Colon (tissue), 2 donors: Measurements from ENCODE around the gene LDLRAD3.

Experiments
- FAIRE-seq: peaks from 2 replicates; lab custom pipeline; 2012; peaks lifted over from hg19 to GRCh38; lab: Jason Lieb, UNC
- donor health status: control.
- donor health status: control.

LDLRAD3 gene

GRCh38 chr11:36077886-36078685 is 134.2 kb downstream of the LDLRAD3 start:
- no peak for FAIRE-seq

- FAIRE-seq: no peak
These were observed 134.8 kb downstream of the LDLRAD3 start for GRCh38 chr11:36078686-36079055.

GRCh38 chr11:36079878-36080675 is 136.2 kb downstream of the LDLRAD3 start:
- FAIRE-seq: no peak

GRCh38 chr11:36081274-36081945 is 137.5 kb downstream of the LDLRAD3 start:
- FAIRE-seq: no peak

- no peak for FAIRE-seq
These were observed 142.5 kb downstream of the LDLRAD3 start for GRCh38 chr11:36086366-36086765.

GRCh38 chr11:36088266-36088972 is 144.6 kb downstream of the LDLRAD3 start:
- FAIRE-seq: no peak

- no peak for FAIRE-seq
These were observed 146.1 kb downstream of the LDLRAD3 start for GRCh38 chr11:36089920-36090319.

- no peak for FAIRE-seq
These were observed 146.7 kb downstream of the LDLRAD3 start for GRCh38 chr11:36090356-36091109.

GRCh38 chr11:36091256-36091811 is 147.5 kb downstream of the LDLRAD3 start:
- FAIRE-seq: no peak

GRCh38 chr11:36092314-36093030 is 148.6 kb downstream of the LDLRAD3 start:
- no peak for FAIRE-seq

- no peak for FAIRE-seq
These were observed 149.7 kb downstream of the LDLRAD3 start for GRCh38 chr11:36093548-36093947.

GRCh38 chr11:36094164-36094563 is 150.3 kb downstream of the LDLRAD3 start:
- no peak for FAIRE-seq

GRCh38 chr11:36095716-36096115 is 151.9 kb downstream of the LDLRAD3 start:
- FAIRE-seq: no peak

- FAIRE-seq: no peak
These were observed 153.4 kb downstream of the LDLRAD3 start for GRCh38 chr11:36097219-36097650.

GRCh38 chr11:36098087-36098486 is 154.2 kb downstream of the LDLRAD3 start:
- no peak for FAIRE-seq

- FAIRE-seq: no peak
These were observed 155.1 kb downstream of the LDLRAD3 start for GRCh38 chr11:36098853-36099375.

- no peak for FAIRE-seq
These were observed 157.6 kb downstream of the LDLRAD3 start for GRCh38 chr11:36101466-36101865.

- no peak for FAIRE-seq
These were observed 159.0 kb downstream of the LDLRAD3 start for GRCh38 chr11:36102868-36103267.

GRCh38 chr11:36103933-36104530 is 160.2 kb downstream of the LDLRAD3 start:
- FAIRE-seq: no peak

GRCh38 chr11:36104660-36104992 is 160.8 kb downstream of the LDLRAD3 start:
- no peak for FAIRE-seq
